Measurements from ENCODE around the gene RBMS2.

The RBMS2 gene

GRCh38 chr12:56629459-56630179, 108.0 kb downstream of the RBMS2 start:
- no peak for DNase-seq (ENCODE audit: low read depth, low spot score)

GRCh38 chr12:56630180-56630632, 108.6 kb downstream of the RBMS2 start, which contains the start of gene BAZ2A:
BAZ2A (minus strand) TSS chr12:56630326; CDS start chr12:56617530, 12,796 bp downstream.
- no peak for DNase-seq (ENCODE audit: low read depth, low spot score)

GRCh38 chr12:56631790-56632700, 110.4 kb downstream of the RBMS2 start:
- no peak for DNase-seq (ENCODE audit: low read depth, low spot score)

GRCh38 chr12:56632701-56633467, 111.3 kb downstream of the RBMS2 start:
- no peak for DNase-seq (ENCODE audit: low read depth, low spot score)

- DNase-seq (ENCODE audit: low read depth, low spot score): no peak
Observed at GRCh38 chr12:56633468-56634241, 112.0 kb downstream of the RBMS2 start.

GRCh38 chr12:56634242-56634836, 112.7 kb downstream of the RBMS2 start:
- DNase-seq (ENCODE audit: low read depth, low spot score): no peak

GRCh38 chr12:56634837-56635791, 113.5 kb downstream of the RBMS2 start:
- no peak for DNase-seq (ENCODE audit: low read depth, low spot score)

- peak; percentile 57 for DNase-seq (ENCODE audit: low read depth, low spot score)
Observed at GRCh38 chr12:56635806-56636674, 114.4 kb downstream of the RBMS2 start.

GRCh38 chr12:56636675-56637540, 115.3 kb downstream of the RBMS2 start:
- DNase-seq (ENCODE audit: low read depth, low spot score): peak; percentile 100

GRCh38 chr12:56637621-56638020, 116.0 kb downstream of the RBMS2 start:
- no peak for DNase-seq (ENCODE audit: low read depth, low spot score)

GRCh38 chr12:56641219-56641618, 119.6 kb downstream of the RBMS2 start:
- DNase-seq (ENCODE audit: low read depth, low spot score): no peak

GRCh38 chr12:56644654-56645053, 123.0 kb downstream of the RBMS2 start:
- DNase-seq (ENCODE audit: low read depth, low spot score): no peak

GRCh38 chr12:56645201-56645716, 123.6 kb downstream of the RBMS2 start:
- DNase-seq (ENCODE audit: low read depth, low spot score): no peak

Measured in smooth muscle cell of the brain vasculature (primary cell).